ENCODE measurements around the gene SPRR2G.

GRCh38 chr1:153190373-153190772 is 39.7 kb upstream of the SPRR2G start:
- peak; percentile 45; the same call in 1 of the 2 replicates for TF ChIP-seq CTCF (conservative IDR thresholded peaks at IDR 0.05; ENCODE audit: low read depth, low read length)
- no peak for TF ChIP-seq EZH2 (IDR thresholded peaks at IDR 0.05; ENCODE audit: borderline replicate concordance, low read depth, low read length, poor library complexity, severe bottlenecking)

All from A673 (cell line).